Measurements from ENCODE around the gene RPL7L1. TPM values are rescaled to one million over a fixed set of nuclear protein-coding genes. Genes with fewer than 3 reads are reported as not detected.

Gene RPL7L1
- total and polyA plus RNA-seq, 4 donors: 105 to 117 (median 108) TPM

DNA sequence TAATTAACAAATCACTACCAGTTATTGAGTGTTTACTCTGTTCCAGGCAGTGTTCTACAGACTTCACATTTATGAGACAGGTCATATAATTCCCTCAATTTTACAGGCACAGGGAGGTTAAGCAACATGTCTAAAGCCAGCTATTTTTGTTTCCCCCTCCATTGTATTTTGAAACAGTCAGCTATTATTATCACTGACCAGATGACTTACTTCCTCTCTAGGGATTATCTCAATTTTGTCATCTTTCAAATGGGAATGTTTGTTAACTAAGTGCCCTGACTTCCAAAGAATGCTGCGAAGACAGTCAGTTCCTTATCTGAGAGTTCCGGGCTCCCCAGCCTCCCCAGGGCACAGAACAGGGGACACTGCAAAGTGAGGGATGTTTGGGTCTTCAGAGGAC, 44.2 kb downstream of the RPL7L1 start:
- WGBS (ENCODE audit: insufficient coverage): 85% methylated on average over 2 of the region's 2 CpGs
- Histone ChIP-seq H3K4me3 (ENCODE audit: low read depth, low read length) (no peak overlapping the region), H3K36me3 (ENCODE audit: control insufficient read depth, insufficient read depth, low read length) (no peaks in the 10 kb centered on the region), H3K9me3 (ENCODE audit: control insufficient read depth, insufficient read depth, low read length) (no peaks in the 10 kb centered on the region), H3K27me3 (ENCODE audit: control insufficient read depth, insufficient read depth, low read length) (peaks cover 4% of the 10 kb centered on the region), H3K4me1 (ENCODE audit: control insufficient read depth, insufficient read depth, low read length) (peaks cover 6% of the 10 kb centered on the region), H3K27ac (ENCODE audit: low read depth, low read length) (no peak overlapping the region)
- no peak for DNase-seq (ENCODE audit: low read depth in 4 of 6, low spot score in 6 of 6)

DNA sequence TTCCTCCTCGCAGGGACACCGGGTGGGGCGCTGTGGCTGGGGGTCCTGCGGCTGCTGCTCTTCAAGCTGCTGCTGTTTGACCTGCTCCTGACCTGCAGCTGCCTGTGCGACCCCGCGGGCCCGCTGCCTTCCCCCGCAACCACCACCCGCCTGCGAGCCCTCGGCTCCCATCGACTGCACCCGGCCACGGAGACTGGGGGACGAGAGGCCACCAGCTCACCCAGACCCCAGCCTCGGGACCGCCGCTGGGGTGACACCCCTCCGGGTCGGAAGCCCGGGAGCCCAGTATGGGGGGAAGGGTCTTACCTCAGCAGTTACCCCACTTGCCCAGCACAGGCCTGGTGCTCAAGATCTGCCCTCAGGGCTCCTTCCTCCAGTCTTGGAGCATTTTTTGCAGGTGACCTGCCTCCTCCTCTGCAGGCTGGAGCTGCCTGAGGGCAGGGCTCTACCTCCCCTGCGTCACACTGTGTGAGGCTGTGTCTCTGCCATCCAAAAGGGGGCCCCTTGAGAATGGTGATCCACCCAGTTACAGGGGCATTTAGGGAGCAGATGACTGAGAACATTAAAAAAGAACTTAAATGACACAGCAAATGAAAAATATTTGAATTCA, 45.9 kb downstream of the RPL7L1 start:
- WGBS (ENCODE audit: insufficient coverage): 43% methylated on average over 19 of the region's 23 CpGs

DNA sequence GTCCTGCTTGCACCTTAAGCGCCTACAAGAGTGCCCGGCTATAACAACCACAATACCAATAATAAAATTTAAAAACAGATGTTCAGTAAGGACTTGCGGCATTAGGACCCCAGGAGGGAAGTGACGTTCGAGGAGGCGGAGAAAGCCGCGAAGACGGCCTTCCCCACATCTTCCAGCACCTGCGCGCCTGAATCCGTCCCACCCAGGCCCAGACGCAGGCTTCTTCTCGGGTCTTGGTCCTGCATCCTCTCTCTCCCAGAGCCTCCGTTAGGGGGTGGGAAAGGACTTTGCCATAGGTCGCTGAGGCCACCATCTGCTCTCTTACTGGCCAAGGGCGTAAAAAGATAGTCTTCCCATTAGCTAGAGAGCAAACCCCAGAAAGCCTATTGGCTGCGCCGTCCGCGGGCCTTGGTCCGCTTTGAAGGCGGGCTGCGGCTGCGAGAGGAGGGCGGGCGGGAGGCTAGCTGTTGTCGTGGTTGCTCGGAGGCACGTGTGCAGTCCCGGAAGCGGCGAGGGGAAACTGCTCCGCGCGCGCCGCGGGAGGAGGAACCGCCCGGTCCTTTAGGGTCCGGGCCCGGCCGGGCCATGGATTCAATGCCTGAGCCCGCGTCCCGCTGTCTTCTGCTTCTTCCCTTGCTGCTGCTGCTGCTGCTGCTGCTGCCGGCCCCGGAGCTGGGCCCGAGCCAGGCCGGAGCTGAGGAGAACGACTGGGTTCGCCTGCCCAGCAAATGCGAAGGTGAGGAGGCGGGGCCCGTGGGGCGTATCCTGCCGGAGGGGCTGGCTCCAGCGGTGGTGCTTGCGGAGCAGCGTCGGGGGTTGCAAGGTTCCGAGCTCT, 49.8 kb downstream of the RPL7L1 start, which contains the start of gene CNPY3:
CNPY3 (plus strand) TSS at position 495 of the 835 bp plus-strand sequence; CDS start at position 586, 91 bp downstream.
- peak within 1 kb of the TSS; percentile 79 for H3K4me3 ChIP-seq (ENCODE audit: low read depth, low read length)
- H3K36me3 ChIP-seq (ENCODE audit: control insufficient read depth, insufficient read depth, low read length): peaks cover 4% of the 10 kb centered on the region
- DNase-seq (ENCODE audit: low read depth in 4 of 6, low spot score in 6 of 6): peak; percentile 91 to 99 (median 93)
- H3K4me1 ChIP-seq (ENCODE audit: control insufficient read depth, insufficient read depth, low read length): peaks cover 23% of the 10 kb centered on the region
- peak within 1 kb of the TSS; percentile 98 for H3K27ac ChIP-seq (ENCODE audit: low read depth, low read length)
- H3K9me3 ChIP-seq (ENCODE audit: control insufficient read depth, insufficient read depth, low read length): no peaks in the 10 kb centered on the region
- under 1% methylated on average over 48 of the region's 63 CpGs for WGBS (ENCODE audit: insufficient coverage)
- peaks cover 4% of the 10 kb centered on the region for H3K27me3 ChIP-seq (ENCODE audit: control insufficient read depth, insufficient read depth, low read length)

More for the DNA sequence above, 45.9 kb downstream of the RPL7L1 start:
- no peak overlapping the region for H3K4me3 ChIP-seq (ENCODE audit: low read depth, low read length)
- no peak for DNase-seq (ENCODE audit: low read depth in 4 of 6, low spot score in 6 of 6)
- H3K9me3 ChIP-seq (ENCODE audit: control insufficient read depth, insufficient read depth, low read length): no peaks in the 10 kb centered on the region
- peaks cover 6% of the 10 kb centered on the region for H3K4me1 ChIP-seq (ENCODE audit: control insufficient read depth, insufficient read depth, low read length)
- peaks cover 4% of the 10 kb centered on the region for H3K27me3 ChIP-seq (ENCODE audit: control insufficient read depth, insufficient read depth, low read length)
- no peak overlapping the region for H3K27ac ChIP-seq (ENCODE audit: low read depth, low read length)
- H3K36me3 ChIP-seq (ENCODE audit: control insufficient read depth, insufficient read depth, low read length): no peaks in the 10 kb centered on the region

DNA sequence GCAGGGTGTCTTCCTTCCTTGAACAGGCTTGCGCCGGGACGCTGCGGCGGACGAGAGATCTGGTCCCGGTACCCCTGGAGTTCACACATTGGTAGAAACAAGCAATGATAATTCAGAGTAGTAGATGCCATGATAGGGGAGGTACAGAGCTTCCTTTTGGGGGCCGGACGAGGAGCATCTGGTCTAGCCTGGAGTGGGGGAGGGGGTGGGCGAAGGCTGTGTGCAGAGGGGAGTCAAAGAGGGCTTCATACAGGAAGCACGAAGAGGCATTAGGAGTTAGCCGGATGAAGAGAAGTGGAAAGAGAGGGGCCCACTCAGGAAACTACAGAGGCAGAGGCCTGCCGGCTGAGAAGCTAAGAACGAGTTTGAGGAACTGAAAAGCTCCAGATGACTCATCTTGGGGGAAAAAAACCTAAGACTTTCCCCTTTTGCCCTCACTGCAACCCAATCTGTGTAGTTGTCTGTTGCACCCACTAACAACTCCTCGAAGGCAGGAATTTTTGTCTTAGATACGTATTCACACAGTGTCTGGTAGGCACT, 50.5 kb downstream of the RPL7L1 start:
- Histone ChIP-seq H3K27me3 (ENCODE audit: control insufficient read depth, insufficient read depth, low read length) (peaks cover 4% of the 10 kb centered on the region), H3K27ac (ENCODE audit: low read depth, low read length) (peak overlapping the region; percentile 98), H3K9me3 (ENCODE audit: control insufficient read depth, insufficient read depth, low read length) (no peaks in the 10 kb centered on the region), H3K4me3 (ENCODE audit: low read depth, low read length) (peak overlapping the region; percentile 79), H3K4me1 (ENCODE audit: control insufficient read depth, insufficient read depth, low read length) (peaks cover 23% of the 10 kb centered on the region), H3K36me3 (ENCODE audit: control insufficient read depth, insufficient read depth, low read length) (peaks cover 9% of the 10 kb centered on the region)
- 0% methylated on average over 9 of the region's 16 CpGs for WGBS (ENCODE audit: insufficient coverage)
- DNase-seq (ENCODE audit: low read depth in 4 of 6, low spot score in 6 of 6): peak in 5 of 6 donors; percentile 19 to 83 (median 46)

DNA sequence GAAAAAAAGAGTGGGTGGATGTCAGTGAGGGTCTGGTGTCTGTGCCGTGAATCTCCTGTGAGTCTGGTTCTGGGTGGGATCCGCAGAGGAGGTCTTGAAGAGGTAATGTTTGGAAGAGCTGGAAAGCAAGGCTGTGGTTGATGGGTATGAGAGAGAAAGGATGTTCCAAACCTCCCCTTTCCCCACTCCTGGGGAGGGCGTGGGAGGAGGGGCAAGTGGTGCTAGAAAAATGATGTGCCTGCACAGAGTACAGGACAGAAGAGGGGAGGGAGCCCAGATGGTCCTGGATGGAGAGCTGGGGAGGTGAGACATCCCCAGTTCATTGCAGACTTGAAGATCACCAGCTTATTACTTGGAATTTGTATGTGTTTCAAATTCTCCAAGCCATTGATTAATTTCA, 53.0 kb downstream of the RPL7L1 start:
- no peaks in the 10 kb centered on the region for H3K9me3 ChIP-seq (ENCODE audit: control insufficient read depth, insufficient read depth, low read length)
- no CpG with 5 or more reads among the region's 3 CpGs for WGBS (ENCODE audit: insufficient coverage)
- H3K36me3 ChIP-seq (ENCODE audit: control insufficient read depth, insufficient read depth, low read length): peaks cover 25% of the 10 kb centered on the region
- DNase-seq (ENCODE audit: low read depth in 4 of 6, low spot score in 6 of 6): no peak
- no peak overlapping the region for H3K27ac ChIP-seq (ENCODE audit: low read depth, low read length)
- H3K4me1 ChIP-seq (ENCODE audit: control insufficient read depth, insufficient read depth, low read length): peaks cover 23% of the 10 kb centered on the region
- H3K4me3 ChIP-seq (ENCODE audit: low read depth, low read length): no peak overlapping the region
- no peaks in the 10 kb centered on the region for H3K27me3 ChIP-seq (ENCODE audit: control insufficient read depth, insufficient read depth, low read length)

DNA sequence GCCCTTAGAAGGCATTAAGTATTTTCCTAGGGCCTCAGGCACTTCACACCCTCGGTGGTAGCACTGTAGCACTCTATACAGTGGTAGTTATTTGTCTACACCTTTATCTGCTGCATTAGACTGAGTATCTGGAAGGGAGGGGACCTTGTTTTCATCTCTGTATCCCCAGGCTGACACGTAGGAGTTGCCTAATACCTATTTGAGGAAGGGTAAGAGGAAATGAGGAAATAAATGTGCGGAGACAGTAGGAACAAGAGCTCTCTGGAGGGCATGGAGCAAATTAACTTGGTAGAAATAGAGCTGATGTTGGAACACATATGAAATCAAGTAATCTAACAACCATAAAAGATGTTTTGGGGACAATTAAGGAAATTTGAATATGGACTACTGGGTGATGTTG, 53.8 kb downstream of the RPL7L1 start:
- DNase-seq (ENCODE audit: low read depth in 4 of 6, low spot score in 6 of 6): peak in 3 of 6 donors; percentile 26 to 94 (median 27)
- Histone ChIP-seq H3K27me3 (ENCODE audit: control insufficient read depth, insufficient read depth, low read length) (no peaks in the 10 kb centered on the region), H3K9me3 (ENCODE audit: control insufficient read depth, insufficient read depth, low read length) (no peaks in the 10 kb centered on the region), H3K4me1 (ENCODE audit: control insufficient read depth, insufficient read depth, low read length) (peaks cover 20% of the 10 kb centered on the region), H3K4me3 (ENCODE audit: low read depth, low read length) (no peak overlapping the region), H3K27ac (ENCODE audit: low read depth, low read length) (no peak overlapping the region), H3K36me3 (ENCODE audit: control insufficient read depth, insufficient read depth, low read length) (peaks cover 33% of the 10 kb centered on the region)
- WGBS (ENCODE audit: insufficient coverage): 59% methylated on average over 2 of the region's 3 CpGs

DNA sequence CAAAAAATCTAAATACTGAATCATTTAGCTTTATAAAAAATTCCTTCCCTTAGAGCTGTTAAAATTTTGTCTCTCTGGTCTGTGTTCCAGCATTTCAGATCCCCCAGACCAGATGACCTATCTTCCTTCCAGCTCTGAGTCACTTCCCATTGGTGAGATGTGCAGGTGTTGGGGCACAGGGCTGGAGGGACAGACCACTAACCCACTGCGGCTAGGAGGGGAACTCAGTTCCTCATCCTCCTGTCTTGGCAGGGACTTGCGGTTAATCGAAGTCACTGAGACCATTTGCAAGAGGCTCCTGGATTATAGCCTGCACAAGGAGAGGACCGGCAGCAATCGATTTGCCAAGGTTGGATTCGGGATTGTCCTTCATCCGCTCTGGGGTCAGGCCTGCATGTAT, 55.9 kb downstream of the RPL7L1 start:
- WGBS (ENCODE audit: insufficient coverage): 100% methylated on average over 3 of the region's 7 CpGs
- peaks cover 53% of the 10 kb centered on the region for H3K36me3 ChIP-seq (ENCODE audit: control insufficient read depth, insufficient read depth, low read length)
- no peak for DNase-seq (ENCODE audit: low read depth in 4 of 6, low spot score in 6 of 6)

DNA sequence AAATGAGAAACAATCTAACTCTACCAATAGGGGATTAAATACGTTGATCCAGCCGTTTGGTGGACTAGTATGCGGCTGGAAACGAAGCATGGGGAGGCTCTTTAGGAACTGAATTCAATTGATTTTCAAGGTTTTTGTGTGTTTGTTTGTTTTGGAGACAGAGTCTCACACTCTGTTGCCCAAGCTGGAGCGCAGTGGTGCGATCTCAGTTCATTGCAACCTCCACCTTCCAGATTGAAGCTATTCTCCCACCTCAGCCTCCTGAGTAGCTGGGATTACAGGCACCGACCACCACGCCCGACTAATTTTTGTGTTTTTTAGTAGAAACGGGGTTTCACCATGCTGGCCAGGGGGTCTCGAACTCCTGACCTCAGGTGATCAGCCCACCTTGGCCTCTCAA, 57.0 kb downstream of the RPL7L1 start:
- H3K27me3 ChIP-seq (ENCODE audit: control insufficient read depth, insufficient read depth, low read length): no peaks in the 10 kb centered on the region
- H3K4me1 ChIP-seq (ENCODE audit: control insufficient read depth, insufficient read depth, low read length): peaks cover 6% of the 10 kb centered on the region
- no peak overlapping the region for H3K4me3 ChIP-seq (ENCODE audit: low read depth, low read length)
- H3K27ac ChIP-seq (ENCODE audit: low read depth, low read length): no peak overlapping the region
- no peak for DNase-seq (ENCODE audit: low read depth in 4 of 6, low spot score in 6 of 6)
- WGBS (ENCODE audit: insufficient coverage): 98% methylated on average over 8 of the region's 11 CpGs
- no peaks in the 10 kb centered on the region for H3K9me3 ChIP-seq (ENCODE audit: control insufficient read depth, insufficient read depth, low read length)
- peaks cover 57% of the 10 kb centered on the region for H3K36me3 ChIP-seq (ENCODE audit: control insufficient read depth, insufficient read depth, low read length)

More for the DNA sequence above, 55.9 kb downstream of the RPL7L1 start:
- H3K4me3 ChIP-seq (ENCODE audit: low read depth, low read length): no peak overlapping the region
- no peaks in the 10 kb centered on the region for H3K27me3 ChIP-seq (ENCODE audit: control insufficient read depth, insufficient read depth, low read length)
- no peaks in the 10 kb centered on the region for H3K9me3 ChIP-seq (ENCODE audit: control insufficient read depth, insufficient read depth, low read length)
- no peak overlapping the region for H3K27ac ChIP-seq (ENCODE audit: low read depth, low read length)
- peaks cover 17% of the 10 kb centered on the region for H3K4me1 ChIP-seq (ENCODE audit: control insufficient read depth, insufficient read depth, low read length)

DNA sequence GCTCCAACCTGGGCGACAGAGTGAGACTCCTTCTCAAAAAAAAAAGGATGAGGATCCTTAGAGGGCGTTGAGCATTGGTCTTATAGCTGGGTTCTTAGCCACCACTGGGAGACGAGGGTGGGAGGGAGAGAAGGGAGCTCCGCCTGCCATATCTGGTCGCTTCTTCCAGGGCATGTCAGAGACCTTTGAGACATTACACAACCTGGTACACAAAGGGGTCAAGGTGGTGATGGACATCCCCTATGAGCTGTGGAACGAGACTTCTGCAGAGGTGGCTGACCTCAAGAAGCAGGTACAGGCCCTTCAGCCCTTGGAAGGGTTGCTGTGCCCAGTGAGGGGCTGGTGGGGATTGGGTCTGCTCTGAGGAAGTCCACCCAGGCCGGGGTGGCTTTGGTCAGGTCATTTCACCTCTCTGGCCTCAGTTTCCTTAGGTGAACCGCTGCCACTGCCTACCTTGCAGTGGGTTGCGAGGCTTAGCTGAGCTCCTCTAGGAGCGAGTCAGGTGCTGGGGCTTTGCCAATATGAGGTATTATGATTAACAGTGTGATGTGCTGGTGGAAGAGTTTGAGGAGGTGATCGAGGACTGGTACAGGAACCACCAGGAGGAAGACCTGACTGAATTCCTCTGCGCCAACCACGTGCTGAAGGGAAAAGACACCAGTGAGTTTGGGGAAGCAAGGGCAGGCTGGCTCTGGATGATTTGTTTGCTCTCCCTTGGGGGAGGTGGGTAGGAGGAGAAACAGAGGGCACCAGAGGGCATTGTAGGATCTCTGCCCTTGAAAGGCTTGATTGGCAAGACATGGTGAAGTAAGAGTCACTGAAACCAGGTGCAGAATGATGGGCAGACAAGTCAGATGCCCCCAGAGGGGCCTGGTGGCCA, 58.4 kb downstream of the RPL7L1 start:
- Histone ChIP-seq H3K4me3 (ENCODE audit: low read depth, low read length) (no peak overlapping the region), H3K27ac (ENCODE audit: low read depth, low read length) (no peak overlapping the region), H3K9me3 (ENCODE audit: control insufficient read depth, insufficient read depth, low read length) (no peaks in the 10 kb centered on the region), H3K4me1 (ENCODE audit: control insufficient read depth, insufficient read depth, low read length) (no peaks in the 10 kb centered on the region), H3K27me3 (ENCODE audit: control insufficient read depth, insufficient read depth, low read length) (no peaks in the 10 kb centered on the region), H3K36me3 (ENCODE audit: control insufficient read depth, insufficient read depth, low read length) (peaks cover 62% of the 10 kb centered on the region)
- WGBS (ENCODE audit: insufficient coverage): 95% methylated on average over 10 of the region's 13 CpGs
- DNase-seq (ENCODE audit: low read depth in 4 of 6, low spot score in 6 of 6): no peak
